Measurements from ENCODE around the gene CNOT9.
A peak's percentile ranks its signal among the peaks of the same experiment; 100 is the strongest.

- TF ChIP-seq CTCF (IDR thresholded peaks at IDR 0.05), result no peak
- peak in 1 of 2 donors; percentile 17 for TF ChIP-seq POLR2A (IDR thresholded peaks at IDR 0.05)
Observed at GRCh38 chr2:218570850-218571249, 2.2 kb downstream of the CNOT9 start.
